Suppressor macrophage (primary cell): Measurements from ENCODE around the gene ALDH1A3.

Experiments
- DNase-seq, 4 experiments: peaks; one replicate each; pipeline ENCODE4 v3.0.0-alpha.2; 2020 to 2022

ALDH1A3 gene

GRCh38 chr15:100885116-100885515 is 5.5 kb downstream of the ALDH1A3 start:
- no peak for DNase-seq

GRCh38 chr15:100885811-100886210 is 6.2 kb downstream of the ALDH1A3 start:
- no peak for DNase-seq

GRCh38 chr15:100887211-100887913 is 7.7 kb downstream of the ALDH1A3 start:
- DNase-seq, result no peak

GRCh38 chr15:100889385-100890050 is 9.9 kb downstream of the ALDH1A3 start:
- peak in 1 of 4 experiments; percentile 15 for DNase-seq

GRCh38 chr15:100890051-100890720 is 10.6 kb downstream of the ALDH1A3 start:
- DNase-seq, result no peak

- DNase-seq, result no peak
These were observed 11.2 kb downstream of the ALDH1A3 start for GRCh38 chr15:100890850-100891249.

- peak in 1 of 4 experiments; percentile 16 for DNase-seq
These were observed 11.8 kb downstream of the ALDH1A3 start for GRCh38 chr15:100891307-100892012.

GRCh38 chr15:100892013-100892355 is 12.4 kb downstream of the ALDH1A3 start:
- no peak for DNase-seq

GRCh38 chr15:100893261-100893963 is 13.8 kb downstream of the ALDH1A3 start:
- DNase-seq, result no peak

- DNase-seq, result no peak
These were observed 14.3 kb downstream of the ALDH1A3 start for GRCh38 chr15:100893964-100894295.

- no peak for DNase-seq
These were observed 16.1 kb downstream of the ALDH1A3 start for GRCh38 chr15:100895721-100896120.

GRCh38 chr15:100897221-100898151 is 17.9 kb downstream of the ALDH1A3 start:
- DNase-seq, result no peak

GRCh38 chr15:100898152-100898490 is 18.5 kb downstream of the ALDH1A3 start:
- no peak for DNase-seq

- no peak for DNase-seq
These were observed 19.2 kb downstream of the ALDH1A3 start for GRCh38 chr15:100898661-100899462.

- no peak for DNase-seq
These were observed 20.0 kb downstream of the ALDH1A3 start for GRCh38 chr15:100899601-100900000.

- no peak for DNase-seq
These were observed 20.6 kb downstream of the ALDH1A3 start for GRCh38 chr15:100900136-100900794.

GRCh38 chr15:100900795-100901169 is 21.2 kb downstream of the ALDH1A3 start:
- no peak for DNase-seq

- peak; percentile 38 to 78 (median 68) for DNase-seq
These were observed 21.7 kb downstream of the ALDH1A3 start for GRCh38 chr15:100901296-100901695.

- DNase-seq, result no peak
These were observed 22.2 kb downstream of the ALDH1A3 start for GRCh38 chr15:100901702-100902435.
